Trophoblast cell (in vitro differentiated cells and primary cell): Measurements from ENCODE around the gene ZNF888.
"Not testable (repeated sequence)": the region's sequence is repeated elsewhere in the genome, so short reads cannot be mapped to it uniquely, and the experiment has no call there.

ENCODE experiments used
- DNase-seq, 2 donors: peaks; one replicate each; pipeline ENCODE4 v3.0.0-alpha.2; 2016
- H2AFZ ChIP-seq: 2 replicates; pipeline ENCODE4 v1.6.1; 2013; ENCODE audit warnings: low read length, moderate library complexity, mild to moderate bottlenecking; ENCODE audit not compliant: insufficient read depth, poor library complexity
- H2AK5ac ChIP-seq: 2 replicates; pipeline ENCODE4 v1.6.1; 2013; ENCODE audit warnings: mild to moderate bottlenecking, low read length
- H2BK120ac ChIP-seq: 2 replicates; pipeline ENCODE4 v1.6.1; 2013; ENCODE audit warnings: low read length, mild to moderate bottlenecking, moderate library complexity; ENCODE audit not compliant: insufficient read depth, poor library complexity
- H2BK12ac ChIP-seq: 2 replicates; pipeline ENCODE4 v1.6.1; 2013; ENCODE audit warnings: mild to moderate bottlenecking, low read length, moderate library complexity
- H2BK5ac ChIP-seq: 2 replicates; pipeline ENCODE4 v1.6.1; 2013; ENCODE audit warnings: low read length, low read depth, moderate library complexity, mild to moderate bottlenecking; ENCODE audit not compliant: poor library complexity
- H3K14ac ChIP-seq: 2 replicates; pipeline ENCODE4 v1.6.1; 2013; ENCODE audit warnings: mild to moderate bottlenecking, low read length
- H3K18ac ChIP-seq: 2 replicates; pipeline ENCODE4 v1.6.1; 2013; ENCODE audit warnings: mild to moderate bottlenecking, low read length
- H3K23ac ChIP-seq: 2 replicates; pipeline ENCODE4 v1.6.1; 2013; ENCODE audit warnings: low read length
- H3K27ac ChIP-seq: 2 replicates; pipeline ENCODE4 v1.5.1; 2013; ENCODE audit warnings: low read depth, mild to moderate bottlenecking, inconsistent platforms, low read length, moderate library complexity
- H3K27me3 ChIP-seq: 2 replicates; pipeline ENCODE4 v1.6.1; 2013; ENCODE audit warnings: inconsistent platforms, mild to moderate bottlenecking, low read length, moderate library complexity; ENCODE audit not compliant: insufficient read depth
- H3K36me3 ChIP-seq, 2 experiments: 1 replicate in 1 of 2; 2 replicates in 1 of 2; pipeline ENCODE4 v1.6.1; 2013; ENCODE audit warnings: low read length in 2 of 2, mild to moderate bottlenecking in 2 of 2, moderate library complexity in 1 of 2; ENCODE audit not compliant: insufficient read depth in 2 of 2, control insufficient read depth in 1 of 2
- H3K4ac ChIP-seq: 2 replicates; pipeline ENCODE4 v1.6.1; 2013; ENCODE audit warnings: low read depth, mild to moderate bottlenecking, low read length, moderate library complexity
- H3K4me1 ChIP-seq, 2 experiments: 1 replicate in 1 of 2; 2 replicates in 1 of 2; pipeline ENCODE4 v1.6.1; 2013; ENCODE audit warnings: low read length in 2 of 2, mild to moderate bottlenecking in 2 of 2, moderate library complexity in 1 of 2; ENCODE audit not compliant: insufficient read depth in 2 of 2, control insufficient read depth in 1 of 2
- H3K4me2 ChIP-seq: 2 replicates; pipeline ENCODE4 v1.6.1; 2013; ENCODE audit warnings: inconsistent platforms, mild to moderate bottlenecking, low read length, moderate library complexity
- H3K4me3 ChIP-seq: 2 replicates; pipeline ENCODE4 v1.5.1; 2013; ENCODE audit warnings: mild to moderate bottlenecking, low read depth, low read length, inconsistent platforms
- H3K79me1 ChIP-seq: one replicate; pipeline ENCODE4 v1.6.1; 2013; ENCODE audit warnings: low read length
- H3K79me2 ChIP-seq: 2 replicates; pipeline ENCODE4 v1.6.1; 2013; ENCODE audit warnings: low read length, mild to moderate bottlenecking; ENCODE audit not compliant: control insufficient read depth, insufficient read depth, poor library complexity
- H3K9ac ChIP-seq: 2 replicates; pipeline ENCODE4 v1.6.1; 2013; ENCODE audit warnings: mild to moderate bottlenecking, low read length
- H3K9me3 ChIP-seq: 2 replicates; pipeline ENCODE4 v1.6.1; 2013; ENCODE audit warnings: low read depth, mild to moderate bottlenecking, control low read depth, inconsistent platforms, low read length; ENCODE audit not compliant: insufficient read depth
- H4K12ac ChIP-seq: 2 replicates; pipeline ENCODE4 v1.6.1; 2013; ENCODE audit warnings: low read depth, mild to moderate bottlenecking, low read length, moderate library complexity
- H4K8ac ChIP-seq: 2 replicates; pipeline ENCODE4 v1.6.1; 2013; ENCODE audit warnings: low read depth, mild to moderate bottlenecking, low read length, moderate library complexity
- H4K91ac ChIP-seq: one replicate; pipeline ENCODE4 v1.6.1; 2013; ENCODE audit warnings: low read depth, mild to moderate bottlenecking, low read length, moderate library complexity
- WGBS: extraction: QIAGEN DNeasy Blood & Tissue Kit; methylation state at CpG from one replicate; pipeline ENCODE4 v1.1.7; 2013; ENCODE audit warnings: missing lambda C conversion rate; ENCODE audit not compliant: insufficient read length, insufficient coverage; ENCODE audit errors: extremely low coverage; 5-methylcytosine and 5-hydroxymethylcytosine counted together

Gene ZNF888

GRCh38 chr19:52889076-52889475 is 34.2 kb downstream of the ZNF888 start:
- Histone ChIP-seq H3K9me3 (no peaks in the 10 kb centered on the region), H3K79me1 (peaks cover 13% of the 10 kb centered on the region), H2BK5ac (peak overlapping the region; percentile 10), H4K91ac (no peak overlapping the region), H2BK12ac (peak overlapping the region; percentile 44), H4K8ac (no peak overlapping the region), H3K4me1 (peaks cover 10 to 17% of the 10 kb centered on the region in 2 experiments), H2AK5ac (no peak overlapping the region), H3K4me3 (no peak overlapping the region), H4K12ac (no peak overlapping the region), H3K4me2 (no peak overlapping the region), H3K23ac (no peak overlapping the region), H3K27me3 (no peaks in the 10 kb centered on the region), H2BK120ac (no peak overlapping the region), H3K36me3 (peaks cover 35 to 43% of the 10 kb centered on the region in 2 experiments), H3K27ac (no peak overlapping the region), H3K18ac (no peak overlapping the region), H3K14ac (no peak overlapping the region), H3K4ac (no peak overlapping the region), H2AFZ (no peak overlapping the region), H3K9ac (no peak overlapping the region), H3K79me2 (peaks cover 9% of the 10 kb centered on the region)
- peak; percentile 74 to 83 for DNase-seq
- WGBS, result no CpG with 5 or more reads among the region's 7 CpGs

- Histone ChIP-seq H3K36me3 (peaks cover 30 to 50% of the 10 kb centered on the region in 2 experiments), H2BK5ac (no peak overlapping the region), H3K18ac (no peak overlapping the region), H4K91ac (no peak overlapping the region), H3K79me1 (no peaks in the 10 kb centered on the region), H3K9me3 (peaks cover 4% of the 10 kb centered on the region), H3K27me3 (no peaks in the 10 kb centered on the region), H3K4me2 (no peak overlapping the region), H3K23ac (no peak overlapping the region), H4K8ac (no peak overlapping the region), H3K79me2 (no peaks in the 10 kb centered on the region), H2BK12ac (no peak overlapping the region), H4K12ac (no peak overlapping the region), H3K14ac (no peak overlapping the region), H3K4ac (no peak overlapping the region), H3K27ac (no peak overlapping the region), H3K9ac (no peak overlapping the region), H3K4me1 (no peaks in the 10 kb centered on the region), H2AFZ (no peak overlapping the region), H2AK5ac (no peak overlapping the region), H2BK120ac (no peak overlapping the region), H3K4me3 (no peak overlapping the region)
- no CpG with 5 or more reads among the region's 11 CpGs for WGBS
- DNase-seq, result no peak
Observed at GRCh38 chr19:52880895-52881389, 42.3 kb downstream of the ZNF888 start.

DNA sequence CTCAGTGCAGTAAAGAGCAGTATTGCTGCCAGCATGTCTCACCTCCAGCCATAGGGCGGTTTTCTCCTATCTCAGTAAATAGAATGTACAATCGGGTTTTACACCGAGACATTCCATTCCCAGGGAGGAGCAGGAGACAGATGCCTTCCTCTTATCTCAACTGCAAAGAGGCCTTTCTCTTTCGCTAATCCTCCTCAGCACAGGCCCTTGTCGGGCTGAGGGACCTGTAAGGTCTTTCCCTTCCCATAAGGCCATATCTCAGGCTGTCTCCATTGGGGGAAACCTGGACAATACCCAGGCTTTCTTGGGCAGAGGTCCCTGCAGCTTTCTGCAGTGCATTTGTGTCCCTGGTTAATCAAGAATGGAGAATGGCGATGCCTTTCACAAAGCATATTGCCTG is 50.2 kb downstream of the ZNF888 start:
- not testable (repeated sequence) for H2AK5ac ChIP-seq, H2AFZ ChIP-seq, H3K23ac ChIP-seq, H3K27me3 ChIP-seq, H3K9me3 ChIP-seq, H2BK12ac ChIP-seq, H4K91ac ChIP-seq, H3K79me2 ChIP-seq, H3K4ac ChIP-seq, H2BK5ac ChIP-seq, H2BK120ac ChIP-seq, H3K4me1 ChIP-seq, H3K4me2 ChIP-seq, H3K4me3 ChIP-seq, H3K18ac ChIP-seq, H4K12ac ChIP-seq, H4K8ac ChIP-seq, H3K27ac ChIP-seq, H3K36me3 ChIP-seq, H3K14ac ChIP-seq, H3K9ac ChIP-seq, H3K79me1 ChIP-seq
- peak; percentile 8 to 39 for DNase-seq
- WGBS, result no CpG with 5 or more reads among the region's 6 CpGs

- no peak overlapping the region for H2BK120ac ChIP-seq
- no peak overlapping the region for H3K14ac ChIP-seq
- H3K4me2 ChIP-seq, result no peak overlapping the region
- no peak overlapping the region for H2BK5ac ChIP-seq
- H3K79me2 ChIP-seq, result no peaks in the 10 kb centered on the region
- no peaks in the 10 kb centered on the region for H3K36me3 ChIP-seq
- no peak overlapping the region for H4K91ac ChIP-seq
- no peak overlapping the region for H3K23ac ChIP-seq
- no peak overlapping the region for H3K18ac ChIP-seq
- no peak overlapping the region for H4K8ac ChIP-seq
- no CpG with 5 or more reads among the region's 3 CpGs for WGBS
- no peak overlapping the region for H3K27ac ChIP-seq
- no peaks in the 10 kb centered on the region for H3K27me3 ChIP-seq
- H2AFZ ChIP-seq, result no peak overlapping the region
- H3K4me3 ChIP-seq, result no peak overlapping the region
- no peak overlapping the region for H2AK5ac ChIP-seq
- H4K12ac ChIP-seq, result no peak overlapping the region
- H3K4me1 ChIP-seq, result peaks cover 2 to 3% of the 10 kb centered on the region in 2 experiments
- no peaks in the 10 kb centered on the region for H3K9me3 ChIP-seq
- H3K9ac ChIP-seq, result no peak overlapping the region
- H3K4ac ChIP-seq, result no peak overlapping the region
- no peaks in the 10 kb centered on the region for H3K79me1 ChIP-seq
- peak; percentile 68 to 90 for DNase-seq
- no peak overlapping the region for H2BK12ac ChIP-seq
Observed at GRCh38 chr19:52871466-52871865, 51.8 kb downstream of the ZNF888 start.
